GM20000 (cell line): ENCODE data around the gene FGGY.
"Not testable (repeated sequence)": the region's sequence is repeated elsewhere in the genome, so short reads cannot be mapped to it uniquely, and the experiment has no call there.

Source experiments
- DNase-seq: peaks from one replicate; pipeline ENCODE4 v3.0.0; 2012; ENCODE audit warnings: low spot score
- CTCF ChIP-seq: IDR thresholded peaks from 2 replicates; pipeline ENCODE4 v1.5.1; 2012; ENCODE audit warnings: mild to moderate bottlenecking, control low read depth; ENCODE audit errors: extremely low read depth, missing control alignments

Gene FGGY

DNA sequence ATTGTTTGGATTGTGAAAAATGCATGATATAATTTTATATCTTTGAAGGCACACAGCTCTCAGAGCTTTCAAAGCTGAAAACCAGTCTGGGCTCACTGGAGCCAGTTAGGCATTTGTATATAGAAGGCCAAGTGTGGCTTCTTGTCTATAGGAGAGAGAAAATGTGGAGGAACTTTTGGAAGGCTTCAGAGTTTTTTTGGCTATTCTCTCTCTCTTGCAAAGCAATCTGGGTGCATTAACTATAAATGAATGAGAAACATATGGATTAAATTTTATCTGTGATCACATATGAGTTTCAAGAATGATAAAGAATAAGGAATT lies 301.2 kb downstream of the FGGY start:
- TF ChIP-seq CTCF = no peak
- no peak for DNase-seq

DNA sequence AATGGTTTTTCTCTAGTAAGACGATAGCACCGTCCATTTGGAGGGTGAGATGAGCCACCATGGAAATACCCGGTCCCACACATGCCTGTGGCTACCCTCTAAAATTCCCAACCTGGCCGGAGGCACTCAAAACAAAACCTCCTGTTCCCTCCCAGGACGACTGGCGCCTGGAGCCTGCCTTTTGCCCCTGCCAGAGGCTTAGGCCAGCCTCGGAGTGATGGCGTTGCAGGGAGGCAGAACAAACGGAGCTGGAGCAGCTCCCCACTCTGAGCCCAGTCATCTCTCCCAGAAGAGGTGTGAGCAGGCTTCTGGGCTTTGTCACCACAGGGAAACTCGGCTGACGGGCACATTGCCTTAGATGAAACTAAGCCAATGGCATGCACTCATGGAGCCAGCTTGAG lies 304.1 kb downstream of the FGGY start:
- no peak for DNase-seq
- TF ChIP-seq CTCF = no peak

GRCh38 chr1:59601811-59602210 lies 304.9 kb downstream of the FGGY start:
- TF ChIP-seq CTCF = no peak
- DNase-seq = no peak

- no peak for TF ChIP-seq CTCF
- no peak for DNase-seq
Measured at GRCh38 chr1:59604191-59604590, 307.3 kb downstream of the FGGY start.

DNA sequence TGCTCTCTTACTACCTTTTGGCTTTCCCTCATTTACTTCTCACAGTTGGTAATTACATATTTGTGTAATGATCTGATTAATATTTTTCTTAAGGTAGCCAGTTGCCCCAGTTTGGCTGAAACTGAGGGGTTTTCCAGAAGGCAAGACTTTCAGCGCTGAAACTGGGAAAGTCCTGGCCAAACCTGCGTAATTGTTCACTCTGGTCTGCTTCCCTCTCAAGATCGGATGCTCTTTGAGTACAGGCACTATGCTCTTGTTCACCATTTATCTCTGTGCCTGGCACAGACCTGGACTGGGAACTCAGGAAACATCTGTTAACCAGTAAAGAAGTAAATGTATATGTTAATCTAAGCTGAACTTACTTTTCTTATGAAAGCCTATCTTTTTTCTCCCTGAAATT lies 308.3 kb downstream of the FGGY start:
- DNase-seq = no peak
- TF ChIP-seq CTCF = no peak

DNA sequence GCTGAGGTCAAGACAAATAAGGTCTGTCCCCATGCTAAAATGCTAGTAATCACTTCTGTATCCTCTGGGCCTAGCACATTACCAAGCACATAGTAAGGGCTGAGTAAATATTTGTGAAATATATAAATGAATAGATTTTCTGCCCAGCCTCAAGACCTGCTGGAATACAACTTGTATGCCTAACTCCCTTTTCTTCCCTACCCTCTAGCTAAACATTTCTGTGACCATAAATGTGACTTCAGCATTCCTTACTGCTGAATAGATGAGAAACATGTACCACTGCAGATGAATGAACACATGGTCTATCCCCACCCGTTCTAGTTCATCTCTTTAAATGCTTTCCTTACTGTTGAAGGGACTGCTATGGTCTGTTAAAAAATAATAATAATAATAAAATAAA lies 308.9 kb downstream of the FGGY start:
- TF ChIP-seq CTCF = no peak
- DNase-seq = no peak

DNA sequence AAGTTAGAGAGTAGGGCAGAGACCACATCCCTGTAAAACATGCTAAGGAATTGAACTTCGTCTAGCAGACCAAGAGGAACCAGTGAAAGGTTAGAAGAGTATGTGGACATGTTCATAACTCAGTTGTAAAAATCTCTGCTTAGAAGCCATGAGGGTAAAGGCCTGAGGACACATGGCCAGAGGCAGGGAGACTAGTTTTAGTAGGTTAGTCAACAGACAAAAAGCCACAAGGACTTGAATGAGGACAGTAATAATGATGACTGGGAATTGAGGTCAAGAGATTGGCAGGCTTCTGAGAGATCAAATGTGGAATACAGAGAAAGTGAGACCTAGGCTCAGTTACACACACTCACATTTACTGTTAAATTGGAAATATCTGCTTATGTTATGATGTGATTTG lies 312.4 kb downstream of the FGGY start:
- no peak for DNase-seq
- TF ChIP-seq CTCF = no peak

DNA sequence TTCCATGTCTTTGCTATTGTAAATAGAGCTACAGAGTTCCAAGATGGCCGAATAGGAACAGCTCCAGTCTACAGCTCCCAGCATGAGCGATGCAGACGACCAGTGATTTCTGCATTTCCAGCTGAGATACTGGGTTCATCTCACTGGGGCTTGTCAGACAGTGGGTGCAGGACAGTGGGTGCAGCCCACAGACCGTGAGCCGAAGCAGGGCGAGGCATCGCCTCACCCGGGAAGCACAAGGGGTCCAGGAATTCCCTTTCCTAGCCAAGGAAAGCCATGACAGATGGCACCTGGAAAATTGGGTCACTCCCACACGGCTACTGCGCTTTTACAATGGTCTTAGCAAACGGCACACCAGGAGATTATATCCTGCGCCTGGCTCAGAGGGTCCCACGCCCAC lies 313.6 kb downstream of the FGGY start:
- DNase-seq = not testable (repeated sequence)
